GM18951 (cell line): ENCODE measurements around the gene CRACDL.

Experiments
- POLR2A ChIP-seq: IDR thresholded peaks from 4 replicates; pipeline ENCODE4 v1.6.1; 2011; ENCODE audit warnings: mild to moderate bottlenecking; ENCODE audit not compliant: insufficient read length, insufficient read depth; ENCODE audit errors: extremely low read depth
- in situ Hi-C: fragments of 300-500 bp; cut with MboI; formaldehyde crosslinking; loops from one replicate; pipeline ENCODE4 v1.12.0; 2022; ENCODE audit warnings: low sequenced_read_pairs, mixed read lengths, inconsistent platforms; ENCODE audit not compliant: unreplicated experiment

CRACDL gene

DNA sequence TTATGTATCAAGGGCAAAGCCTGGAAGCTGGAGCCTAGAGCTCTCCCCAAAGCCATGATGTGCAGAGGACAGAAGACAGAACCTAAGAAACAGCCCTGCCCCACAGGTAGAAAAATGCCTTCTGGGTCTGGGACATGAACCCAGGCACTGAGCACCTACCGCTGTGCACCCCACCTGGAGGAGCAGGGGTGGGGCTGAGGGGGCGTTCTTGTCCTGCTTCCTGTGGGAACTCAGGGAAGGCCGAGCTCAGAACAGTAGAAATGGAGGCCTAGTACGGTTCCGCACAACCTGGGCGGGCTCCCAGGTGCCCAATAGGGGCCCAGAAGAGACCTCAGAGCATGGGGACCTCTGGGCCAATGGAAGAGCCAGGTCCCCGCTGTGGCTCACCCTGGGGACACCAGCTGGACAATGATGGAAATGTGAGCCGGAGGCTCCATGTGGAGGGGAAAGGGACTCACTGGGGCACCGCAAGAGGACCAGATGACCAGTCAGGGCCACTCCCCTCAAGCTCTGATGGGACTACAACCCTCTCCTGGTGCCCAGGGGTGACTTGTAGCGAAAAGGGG lies 3.2 kb downstream of the CRACDL start:
- no peak for TF ChIP-seq POLR2A

GRCh38 chr2:98932164-98932563 lies 3.9 kb downstream of the CRACDL start:
- in situ Hi-C loops = no loop called here
- TF ChIP-seq POLR2A = no peak

More for the DNA sequence above, 3.2 kb downstream of the CRACDL start:
- in situ Hi-C loops = no loop called here

GRCh38 chr2:98931596-98931995 lies 4.4 kb downstream of the CRACDL start:
- TF ChIP-seq POLR2A = no peak
- in situ Hi-C loops = no loop called here

GRCh38 chr2:98929920-98930319 lies 6.1 kb downstream of the CRACDL start:
- TF ChIP-seq POLR2A = no peak
- in situ Hi-C loops = no loop called here

- no peak for TF ChIP-seq POLR2A
- in situ Hi-C loops = no loop called here
Measured at GRCh38 chr2:98928242-98928641, 7.8 kb downstream of the CRACDL start.

GRCh38 chr2:98927027-98927426 lies 9.0 kb downstream of the CRACDL start:
- no peak for TF ChIP-seq POLR2A
- in situ Hi-C loops = no loop called here

GRCh38 chr2:98926601-98927000 lies 9.4 kb downstream of the CRACDL start:
- no peak for TF ChIP-seq POLR2A
- in situ Hi-C loops = no loop called here

DNA sequence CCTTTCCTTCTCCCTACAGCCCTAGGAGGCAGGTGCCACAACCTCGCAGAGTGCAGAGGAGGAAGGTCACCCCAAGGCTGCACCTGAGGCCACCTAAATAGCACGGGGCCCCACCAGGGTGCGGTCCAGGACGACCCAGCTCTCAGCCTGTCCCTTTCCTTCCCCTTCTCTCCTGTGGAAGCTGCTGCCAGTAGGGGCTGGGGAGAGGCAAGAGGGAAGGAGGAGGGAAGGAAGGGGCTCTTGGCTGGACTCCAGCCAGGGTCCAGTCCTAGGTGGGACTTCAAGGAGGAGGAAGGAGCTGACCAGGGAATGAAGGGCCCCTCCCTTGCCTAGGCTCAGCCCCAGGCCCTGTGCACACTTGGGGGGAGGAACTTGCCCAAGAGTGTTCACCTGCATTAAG lies 11.1 kb downstream of the CRACDL start:
- in situ Hi-C loops = no loop called here
- no peak for TF ChIP-seq POLR2A

DNA sequence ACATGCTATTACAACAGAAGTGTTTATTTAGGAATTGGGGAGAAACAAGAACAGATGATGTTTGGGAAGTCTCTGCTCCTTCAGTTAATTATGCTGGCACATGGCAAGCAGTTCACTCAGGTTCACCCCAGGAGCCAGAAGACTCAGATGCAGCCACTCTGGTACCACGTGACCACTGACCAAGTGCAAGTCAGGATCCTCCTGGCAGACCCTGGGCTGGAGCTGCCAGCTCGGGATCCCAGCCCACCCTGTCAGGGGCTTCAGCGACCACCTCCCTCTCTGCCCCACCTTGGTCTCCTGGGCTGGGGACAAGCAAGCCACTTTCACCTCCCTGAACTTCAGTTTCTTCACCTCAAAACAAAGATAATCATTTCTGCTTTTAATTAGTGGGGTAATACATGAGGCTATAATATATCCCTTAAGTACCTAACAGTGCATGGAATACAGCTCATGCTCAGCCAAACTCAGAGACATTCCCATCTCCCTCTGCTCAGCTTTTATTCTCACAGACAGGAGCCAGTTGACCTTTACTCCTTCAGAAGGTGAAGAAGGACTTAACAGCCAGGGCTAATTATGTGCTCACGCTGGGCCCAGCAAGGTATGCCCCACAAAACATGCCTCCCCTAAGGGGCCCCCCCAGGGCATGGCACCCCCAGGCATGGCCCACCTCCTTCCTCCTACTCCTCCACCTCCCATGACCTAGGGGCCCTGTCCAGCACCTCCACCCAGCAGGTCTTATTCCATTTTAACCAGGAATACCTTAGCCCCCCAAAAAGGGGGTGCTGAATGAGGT lies 11.8 kb downstream of the CRACDL start:
- in situ Hi-C loops = no loop called here
- no peak for TF ChIP-seq POLR2A

GRCh38 chr2:98923244-98923940 lies 12.6 kb downstream of the CRACDL start:
- in situ Hi-C loops = no loop called here
- TF ChIP-seq POLR2A = no peak

DNA sequence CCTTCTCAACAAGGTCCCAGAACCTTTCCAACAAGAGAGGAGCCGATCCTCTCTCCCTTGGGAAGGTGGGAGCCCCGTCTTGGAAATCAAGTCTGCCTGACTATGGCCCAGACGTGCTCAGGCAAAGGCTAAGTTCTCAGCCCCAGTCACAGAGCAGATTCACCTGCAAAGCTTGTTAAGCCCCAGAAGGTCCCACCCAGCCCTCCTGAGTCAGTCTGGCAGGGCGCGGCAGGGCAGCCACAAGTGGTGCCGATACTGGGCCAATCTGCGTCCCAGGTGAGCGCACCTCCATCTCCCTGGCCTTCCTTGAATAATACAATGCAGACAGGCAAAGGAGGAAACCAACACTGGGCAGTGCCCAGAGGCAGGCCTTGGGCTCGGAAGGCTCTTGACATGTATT lies 15.0 kb downstream of the CRACDL start:
- in situ Hi-C loops = no loop called here
- TF ChIP-seq POLR2A = no peak

DNA sequence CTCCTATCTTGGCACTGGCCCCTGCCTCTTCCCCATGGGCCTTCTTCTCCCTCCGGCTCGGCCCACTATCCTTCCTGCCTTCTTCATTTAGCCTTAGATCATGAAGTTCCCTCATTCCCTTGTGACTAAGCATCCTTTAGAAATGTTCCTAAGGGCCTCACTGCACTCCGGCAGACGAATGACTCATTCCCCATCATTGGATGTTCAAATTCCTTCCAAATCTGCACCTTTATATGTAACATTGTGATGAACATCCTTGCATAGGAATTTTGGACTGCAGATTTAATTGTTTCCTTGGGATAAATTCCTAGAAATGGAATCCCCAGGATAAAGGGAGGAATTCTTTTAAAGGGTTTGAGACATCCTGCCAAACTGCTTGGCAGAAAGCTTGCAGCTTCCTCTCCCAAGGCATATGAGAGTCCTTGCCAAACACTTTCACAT lies 19.0 kb downstream of the CRACDL start:
- TF ChIP-seq POLR2A = no peak
- in situ Hi-C loops = no loop called here

- no peak for TF ChIP-seq POLR2A
- in situ Hi-C loops = no loop called here
Measured at GRCh38 chr2:98915751-98916358, 20.2 kb downstream of the CRACDL start.
